ENCODE measurements around the gene RNASE11. TPM values are rescaled to one million over a fixed set of nuclear protein-coding genes. Genes with fewer than 3 reads are reported as not detected.
A peak's percentile ranks its signal among the peaks of the same experiment; 100 is the strongest.

RNASE11 gene
- total and polyA plus RNA-seq, 2 of the 4 experiments (the other 2 are of a cell fraction): not detected

DNA sequence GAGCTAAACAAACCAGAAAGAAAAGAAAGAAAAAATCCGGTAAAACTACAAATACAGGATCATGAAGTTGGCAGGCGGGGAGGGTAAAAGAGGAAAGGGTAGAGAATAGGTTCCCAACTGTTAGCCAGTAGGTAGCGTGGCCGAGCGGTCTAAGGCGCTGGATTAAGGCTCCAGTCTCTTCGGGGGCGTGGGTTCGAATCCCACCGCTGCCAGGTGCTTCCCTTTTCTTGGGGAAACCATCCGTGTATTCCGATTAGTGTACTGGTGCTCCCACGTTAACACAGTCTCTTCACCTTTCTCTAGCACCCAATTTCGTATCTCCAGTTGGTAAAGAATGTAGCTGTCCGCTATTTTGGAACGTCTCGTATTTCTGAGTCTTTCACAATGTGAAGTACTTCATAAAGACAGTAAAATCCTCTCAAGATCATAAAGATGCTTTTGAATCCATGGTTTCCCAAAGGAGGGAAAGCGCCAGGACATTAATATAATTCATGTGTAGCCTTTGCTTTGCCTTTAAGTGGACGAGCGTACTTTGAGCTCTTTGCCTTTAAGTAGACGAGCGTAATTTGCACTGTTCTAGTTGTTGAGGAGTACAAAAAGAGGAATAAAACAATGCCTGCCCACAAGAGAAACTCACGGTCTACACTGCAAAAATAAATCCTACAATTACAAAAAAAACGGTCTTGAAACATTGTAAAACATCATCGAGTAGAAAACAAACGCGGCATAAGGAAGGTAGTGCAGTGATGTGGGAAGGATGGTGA is 22.4 kb upstream of the RNASE11 start:
- H3K36me3 ChIP-seq (ENCODE audit: control insufficient read depth, insufficient read depth, low read length): no peaks in the 10 kb centered on the region
- H3K9ac ChIP-seq (ENCODE audit: low read depth, low read length): peak overlapping the region; percentile 32; the same call in 1 of the 2 replicates
- H2AK9ac ChIP-seq (replicated peaks; ENCODE audit: low read depth, low read length, poor library complexity): no peak overlapping the region
- ChIA-PET CTCF (interaction anchor here (1.2 to 2.4 kb wide), 4 partner anchors 12 to 208 kb away, joined by 3 to 15 read pairs (median 6); no protein-coding TSS in a partner anchor), POLR2A (ENCODE audit: unreplicated experiment) (no interaction called here)
- H3K4me3 ChIP-seq (ENCODE audit: insufficient read depth, low read depth, low read length): peak overlapping the region; percentile 94
- no peak overlapping the region for H3K18ac ChIP-seq (ENCODE audit: low read depth, low read length)
- no peak overlapping the region for H3K14ac ChIP-seq (replicated peaks; ENCODE audit: low read depth, low read length)
- H3K27ac ChIP-seq (ENCODE audit: insufficient read depth, low read length): no peak overlapping the region
- H3K23ac ChIP-seq (ENCODE audit: low read depth, low read length): no peak overlapping the region
- peak overlapping the region; percentile 94 for H3K4me2 ChIP-seq (ENCODE audit: low read depth, low read length)
- no peaks in the 10 kb centered on the region for H3K9me1 ChIP-seq (ENCODE audit: insufficient read depth, low read length)
- no peak overlapping the region for H2BK120ac ChIP-seq (ENCODE audit: low read depth, low read length)
- no peak overlapping the region for H2AFZ ChIP-seq (replicated peaks; ENCODE audit: low read length, poor library complexity)
- H3K9me3 ChIP-seq (ENCODE audit: control insufficient read depth, insufficient read depth, low read length): no peaks in the 10 kb centered on the region
- intact Hi-C loops (cut with micrococcal nuclease): no loop called here
- H4K5ac ChIP-seq (ENCODE audit: low read depth, low read length): no peak overlapping the region
- H3K4me1 ChIP-seq (ENCODE audit: control insufficient read depth, insufficient read depth, low read length): no peaks in the 10 kb centered on the region
- H2BK5ac ChIP-seq (ENCODE audit: low read depth, low read length, poor library complexity, severe bottlenecking): no peak overlapping the region
- BruUV-seq (replicated peaks): no TSS peak
- H2AK5ac ChIP-seq (ENCODE audit: low read depth, low read length): no peak overlapping the region
- no peak overlapping the region for H2BK20ac ChIP-seq (ENCODE audit: low read depth, low read length)
- dilution Hi-C loops (cut with HindIII; ENCODE audit: low sequenced_read_pairs, unreplicated experiment): no loop called here
- H4K20me1 ChIP-seq (ENCODE audit: insufficient read depth, low read length): peaks cover 11% of the 10 kb centered on the region
- H3K27me3 ChIP-seq (ENCODE audit: control insufficient read depth, insufficient read depth, low read length): no peaks in the 10 kb centered on the region
- H3K79me1 ChIP-seq (ENCODE audit: low read depth in 1 of 2, low read length in 2 of 2): no peaks in the 10 kb centered on the region
- no peak overlapping the region for H4K91ac ChIP-seq (ENCODE audit: insufficient read depth, low read depth, low read length)
- no peak overlapping the region for H3K56ac ChIP-seq (ENCODE audit: extremely low read depth, insufficient read depth, low read length)
- no CpG with 5 or more reads among the region's 27 CpGs for WGBS, 2 experiments (ENCODE audit: extremely low coverage in 2 of 2, insufficient read length in 1 of 2)
- H2BK15ac ChIP-seq (ENCODE audit: low read depth, low read length): no peak overlapping the region
- in situ Hi-C loops (cut with MboI; ENCODE audit: low sequenced_read_pairs): loop anchor here (5.0 kb wide), 2 partner anchors 198 to 273 kb away; partner anchors contain the start of gene TEP1
- DNase-seq (peak; percentile 82), ATAC-seq (ENCODE audit: low read depth) (peak; percentile 46)
- no peak overlapping the region for H3K4ac ChIP-seq (ENCODE audit: low read depth, low read length)
- H4K8ac ChIP-seq (ENCODE audit: low read depth in 2 of 2, low read length in 2 of 2): no peak overlapping the region
- TF ChIP-seq POLR2A (IDR thresholded peaks at IDR 0.05; ENCODE audit: low read depth, low read length) (no peak), MAZ (IDR thresholded peaks at IDR 0.05; ENCODE audit: borderline replicate concordance, low read depth, low read length) (no peak), MXI1 (IDR thresholded peaks at IDR 0.05; ENCODE audit: borderline replicate concordance, low read depth, low read length) (no peak), FOS (IDR thresholded peaks at IDR 0.05; ENCODE audit: low read depth, low read length) (peak; percentile 90)
- TF ChIP-seq, protein P1, sequence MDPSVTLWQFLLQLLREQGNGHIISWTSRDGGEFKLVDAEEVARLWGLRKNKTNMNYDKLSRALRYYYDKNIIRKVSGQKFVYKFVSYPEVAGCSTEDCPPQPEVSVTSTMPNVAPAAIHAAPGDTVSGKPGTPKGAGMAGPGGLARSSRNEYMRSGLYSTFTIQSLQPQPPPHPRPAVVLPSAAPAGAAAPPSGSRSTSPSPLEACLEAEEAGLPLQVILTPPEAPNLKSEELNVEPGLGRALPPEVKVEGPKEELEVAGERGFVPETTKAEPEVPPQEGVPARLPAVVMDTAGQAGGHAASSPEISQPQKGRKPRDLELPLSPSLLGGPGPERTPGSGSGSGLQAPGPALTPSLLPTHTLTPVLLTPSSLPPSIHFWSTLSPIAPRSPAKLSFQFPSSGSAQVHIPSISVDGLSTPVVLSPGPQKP (IDR thresholded peaks at IDR 0.05; ENCODE audit: borderline replicate concordance, low read depth, low read length): 0 out of 2 replicates have a peak, but pooled peaks have one; percentile 12

Data from IMR-90 (cell line).